Stimulated activated CD8-positive, alpha-beta memory T cell treated with anti-CD3 and anti-CD28 coated beads, Interleukin-15, amount 100 ng/mL, for 1 hour (primary cell): ENCODE measurements around the gene STIL.
"Not testable (repeated sequence)": the region's sequence is repeated elsewhere in the genome, so short reads cannot be mapped to it uniquely, and the experiment has no call there.

Experiments
- DNase-seq: peaks from one replicate; pipeline ENCODE4 v3.0.0-alpha.2; 2020; ENCODE audit warnings: low read depth

Gene STIL

GRCh38 chr1:47219590-47220220 lies 94.2 kb downstream of the STIL start:
- no peak for DNase-seq

GRCh38 chr1:47219001-47219400 lies 94.9 kb downstream of the STIL start:
- DNase-seq = no peak

GRCh38 chr1:47216278-47217059 lies 97.5 kb downstream of the STIL start:
- no peak for DNase-seq

- no peak for DNase-seq
Measured at GRCh38 chr1:47215713-47216112, 98.2 kb downstream of the STIL start.

- DNase-seq = no peak
Measured at GRCh38 chr1:47214549-47214948, 99.4 kb downstream of the STIL start.

- DNase-seq = no peak
Measured at GRCh38 chr1:47213230-47213963, 100.5 kb downstream of the STIL start.

- no peak for DNase-seq
Measured at GRCh38 chr1:47212636-47213229, 101.2 kb downstream of the STIL start.

- DNase-seq = no peak
Measured at GRCh38 chr1:47211796-47212269, 102.1 kb downstream of the STIL start.

- no peak for DNase-seq
Measured at GRCh38 chr1:47210666-47211065, 103.3 kb downstream of the STIL start.

- DNase-seq = no peak
Measured at GRCh38 chr1:47209725-47210325, 104.1 kb downstream of the STIL start.

GRCh38 chr1:47209091-47209490 lies 104.9 kb downstream of the STIL start:
- no peak for DNase-seq

GRCh38 chr1:47208374-47208850 lies 105.5 kb downstream of the STIL start:
- DNase-seq = no peak

- DNase-seq = no peak
Measured at GRCh38 chr1:47207803-47208373, 106.1 kb downstream of the STIL start.

- no peak for DNase-seq
Measured at GRCh38 chr1:47205918-47206317, 108.0 kb downstream of the STIL start.

- not testable (repeated sequence) for DNase-seq
Measured at GRCh38 chr1:47203504-47203903, 110.4 kb downstream of the STIL start.

GRCh38 chr1:47201179-47201578 lies 112.8 kb downstream of the STIL start:
- DNase-seq = no peak
